ENCODE measurements around the gene SNTG2.

SNTG2 gene

DNA sequence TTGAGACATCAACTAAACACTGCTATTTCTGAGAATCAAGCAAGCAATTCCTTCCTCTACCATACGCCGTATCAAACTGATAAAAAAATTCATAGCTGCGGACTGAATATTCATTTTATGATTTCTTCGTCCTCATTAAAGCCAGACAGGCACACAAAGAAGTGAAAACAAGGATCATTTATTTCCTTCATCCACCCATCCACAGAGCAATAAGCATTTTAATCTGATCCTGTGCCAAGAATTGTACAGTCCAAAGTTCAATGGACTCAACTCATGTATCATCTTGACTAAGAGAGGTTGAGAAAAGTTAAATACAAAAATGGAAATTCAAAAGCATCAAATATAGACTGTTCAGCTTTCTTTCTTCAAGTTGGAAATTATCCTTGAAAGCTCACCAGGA is 19.7 kb upstream of the SNTG2 start:
- TF ChIP-seq, protein P1, sequence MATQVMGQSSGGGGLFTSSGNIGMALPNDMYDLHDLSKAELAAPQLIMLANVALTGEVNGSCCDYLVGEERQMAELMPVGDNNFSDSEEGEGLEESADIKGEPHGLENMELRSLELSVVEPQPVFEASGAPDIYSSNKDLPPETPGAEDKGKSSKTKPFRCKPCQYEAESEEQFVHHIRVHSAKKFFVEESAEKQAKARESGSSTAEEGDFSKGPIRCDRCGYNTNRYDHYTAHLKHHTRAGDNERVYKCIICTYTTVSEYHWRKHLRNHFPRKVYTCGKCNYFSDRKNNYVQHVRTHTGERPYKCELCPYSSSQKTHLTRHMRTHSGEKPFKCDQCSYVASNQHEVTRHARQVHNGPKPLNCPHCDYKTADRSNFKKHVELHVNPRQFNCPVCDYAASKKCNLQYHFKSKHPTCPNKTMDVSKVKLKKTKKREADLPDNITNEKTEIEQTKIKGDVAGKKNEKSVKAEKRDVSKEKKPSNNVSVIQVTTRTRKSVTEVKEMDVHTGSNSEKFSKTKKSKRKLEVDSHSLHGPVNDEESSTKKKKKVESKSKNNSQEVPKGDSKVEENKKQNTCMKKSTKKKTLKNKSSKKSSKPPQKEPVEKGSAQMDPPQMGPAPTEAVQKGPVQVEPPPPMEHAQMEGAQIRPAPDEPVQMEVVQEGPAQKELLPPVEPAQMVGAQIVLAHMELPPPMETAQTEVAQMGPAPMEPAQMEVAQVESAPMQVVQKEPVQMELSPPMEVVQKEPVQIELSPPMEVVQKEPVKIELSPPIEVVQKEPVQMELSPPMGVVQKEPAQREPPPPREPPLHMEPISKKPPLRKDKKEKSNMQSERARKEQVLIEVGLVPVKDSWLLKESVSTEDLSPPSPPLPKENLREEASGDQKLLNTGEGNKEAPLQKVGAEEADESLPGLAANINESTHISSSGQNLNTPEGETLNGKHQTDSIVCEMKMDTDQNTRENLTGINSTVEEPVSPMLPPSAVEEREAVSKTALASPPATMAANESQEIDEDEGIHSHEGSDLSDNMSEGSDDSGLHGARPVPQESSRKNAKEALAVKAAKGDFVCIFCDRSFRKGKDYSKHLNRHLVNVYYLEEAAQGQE (IDR thresholded peaks at IDR 0.05; ENCODE audit: insufficient read depth in 1 of 2, low read depth in 2 of 2, low read length in 2 of 2): no peak
- TF ChIP-seq SIN3A (IDR thresholded peaks at IDR 0.05; ENCODE audit: borderline replicate concordance, insufficient read depth, low read length) (no peak), TAF1 (IDR thresholded peaks at IDR 0.05; ENCODE audit: borderline replicate concordance, insufficient read depth, low read length) (no peak), FOXP2 (optimal IDR thresholded peaks at IDR 0.05; ENCODE audit: borderline replicate concordance, extremely low read depth, extremely low read length, insufficient read depth) (no peak), POLR2AphosphoS5 (IDR thresholded peaks at IDR 0.05; ENCODE audit: low read depth, low read length) (no peak)

DNA sequence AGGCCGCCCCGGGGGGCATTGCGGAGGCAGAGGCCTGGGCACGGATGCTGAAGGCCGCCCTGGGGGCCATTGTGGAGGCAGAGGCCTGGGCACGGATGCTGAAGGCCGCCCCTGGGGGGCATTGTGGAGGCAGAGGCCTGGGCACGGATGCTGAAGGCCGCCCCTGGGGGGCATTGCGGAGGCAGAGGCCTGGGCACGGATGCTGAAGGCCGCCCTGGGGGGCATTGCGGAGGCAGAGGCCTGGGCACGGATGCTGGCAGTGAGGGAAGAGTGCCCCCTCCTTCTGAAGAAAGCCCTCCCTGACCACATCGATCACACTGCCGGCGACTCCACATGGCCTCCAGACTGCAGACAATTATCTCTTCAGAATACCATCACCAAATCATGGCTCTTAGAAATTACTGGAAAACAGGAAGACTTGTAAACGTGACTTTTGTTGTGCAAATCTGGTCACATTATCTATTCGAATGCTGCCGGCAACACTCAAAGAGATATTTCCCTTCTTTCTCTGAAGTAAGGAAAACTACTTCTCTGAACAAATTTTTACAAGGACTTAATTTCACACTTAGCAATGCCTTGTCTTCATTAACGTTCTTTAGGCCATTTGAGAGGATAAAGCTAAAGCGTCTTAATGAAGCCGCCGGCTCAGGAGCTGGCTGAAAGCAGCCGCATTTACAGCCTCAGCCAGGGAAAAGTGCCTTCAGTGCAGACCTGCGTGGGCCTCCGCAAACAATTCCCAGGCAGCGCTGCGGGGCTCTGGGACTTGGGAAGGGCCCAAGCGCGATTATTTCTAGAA is 18.1 kb upstream of the SNTG2 start:
- TF ChIP-seq POLR2AphosphoS5 (IDR thresholded peaks at IDR 0.05; ENCODE audit: low read depth, low read length) (no peak), SIN3A (IDR thresholded peaks at IDR 0.05; ENCODE audit: borderline replicate concordance, insufficient read depth, low read length) (no peak), TAF1 (IDR thresholded peaks at IDR 0.05; ENCODE audit: borderline replicate concordance, insufficient read depth, low read length) (no peak), FOXP2 (optimal IDR thresholded peaks at IDR 0.05; ENCODE audit: borderline replicate concordance, extremely low read depth, extremely low read length, insufficient read depth) (no peak)
- TF ChIP-seq, protein P1 (IDR thresholded peaks at IDR 0.05; ENCODE audit: insufficient read depth in 1 of 2, low read depth in 2 of 2, low read length in 2 of 2): no peak

DNA sequence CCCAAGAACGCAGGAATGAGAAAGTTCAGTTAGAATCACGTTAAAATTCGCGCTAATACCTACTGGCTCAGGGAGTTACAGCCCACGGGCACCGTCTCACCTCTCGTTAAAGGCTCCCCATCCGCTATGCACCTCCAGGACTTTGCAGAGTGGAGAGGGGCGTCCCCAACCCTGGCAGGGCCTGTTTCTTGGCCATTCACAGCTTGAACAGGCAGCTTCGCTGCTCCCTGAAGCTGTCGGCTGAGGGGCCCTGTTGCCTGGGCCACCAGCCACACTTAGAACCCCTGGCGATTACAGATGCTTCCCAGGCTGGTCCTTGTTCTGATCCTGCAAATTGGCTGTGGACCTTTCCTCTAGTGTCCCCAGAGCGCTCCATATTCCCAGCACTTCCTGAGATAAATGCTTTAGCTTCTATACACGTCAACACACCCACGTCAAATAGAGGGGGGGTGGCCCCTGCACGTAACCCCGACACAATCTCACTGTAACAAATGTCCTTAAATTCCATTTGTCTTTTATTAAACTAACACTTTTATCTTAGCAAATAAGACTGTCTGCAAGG is 16.8 kb upstream of the SNTG2 start:
- no peak for TF ChIP-seq TAF1 (IDR thresholded peaks at IDR 0.05; ENCODE audit: borderline replicate concordance, insufficient read depth, low read length)
- TF ChIP-seq FOXP2 (optimal IDR thresholded peaks at IDR 0.05; ENCODE audit: borderline replicate concordance, extremely low read depth, extremely low read length, insufficient read depth): no peak
- TF ChIP-seq, protein P1 (IDR thresholded peaks at IDR 0.05; ENCODE audit: insufficient read depth in 1 of 2, low read depth in 2 of 2, low read length in 2 of 2): no peak
- TF ChIP-seq POLR2AphosphoS5 (IDR thresholded peaks at IDR 0.05; ENCODE audit: low read depth, low read length): no peak
- no peak for TF ChIP-seq SIN3A (IDR thresholded peaks at IDR 0.05; ENCODE audit: borderline replicate concordance, insufficient read depth, low read length)

DNA sequence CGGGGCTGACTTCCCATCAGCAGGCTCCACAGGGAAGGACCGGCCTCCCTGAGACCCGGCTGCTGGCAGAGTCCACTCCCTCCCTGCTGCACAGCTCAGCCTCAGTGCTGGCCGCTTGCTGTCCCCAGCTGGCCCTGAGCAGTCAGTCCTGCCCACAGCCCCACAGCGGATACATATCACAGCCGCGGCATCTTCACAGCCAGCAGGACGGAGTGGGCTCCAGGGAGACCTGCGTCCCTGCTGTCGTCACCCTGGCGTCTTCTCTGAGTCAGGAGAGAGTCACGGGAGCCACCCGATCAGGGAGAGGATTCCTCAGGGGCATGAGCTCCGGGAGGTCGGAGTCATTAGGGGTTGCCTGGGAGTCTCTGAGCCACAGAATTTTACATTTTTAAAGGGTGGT is 13.1 kb upstream of the SNTG2 start:
- no peak for TF ChIP-seq SIN3A (IDR thresholded peaks at IDR 0.05; ENCODE audit: borderline replicate concordance, insufficient read depth, low read length)
- TF ChIP-seq, protein P1 (IDR thresholded peaks at IDR 0.05; ENCODE audit: insufficient read depth in 1 of 2, low read depth in 2 of 2, low read length in 2 of 2): no peak
- no peak for TF ChIP-seq FOXP2 (optimal IDR thresholded peaks at IDR 0.05; ENCODE audit: borderline replicate concordance, extremely low read depth, extremely low read length, insufficient read depth)
